GM21528 (cell line): ENCODE measurements around the gene ADGRF5.

Experiments
- ATAC-seq: cut with Tn5 transposase; IDR thresholded peaks from one replicate; pipeline ENCODE4 v1.9.1; 2021; ENCODE audit warnings: mild to moderate bottlenecking, moderate library complexity; ENCODE audit not compliant: unreplicated experiment, low FRiP score

The ADGRF5 gene

GRCh38 chr6:46921731-46922130 lies at the start of gene ADGRF5:
ADGRF5 (minus strand) TSS chr6:46921938; CDS start chr6:46906762, 15,176 bp downstream.
- no peak for ATAC-seq

DNA sequence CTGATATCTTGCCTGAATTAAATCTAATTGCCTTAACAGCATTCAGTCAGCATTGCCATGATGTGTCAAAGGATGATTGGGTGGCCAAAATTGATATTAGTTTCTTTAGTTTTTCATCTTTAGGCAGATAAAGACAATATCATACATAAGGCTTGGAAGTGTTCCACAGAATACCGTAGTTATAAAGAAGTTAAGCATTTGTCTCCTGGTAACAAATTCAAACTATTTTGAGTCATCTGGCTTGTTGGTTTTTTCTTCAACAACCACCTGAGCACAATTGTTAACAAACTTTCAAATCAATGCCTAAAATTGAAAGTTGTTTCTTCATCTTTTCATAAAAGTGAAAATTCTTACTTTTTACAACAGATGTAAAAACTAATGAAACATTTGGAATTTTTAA lies 47.5 kb upstream of the ADGRF5 start:
- ATAC-seq, result no peak

GRCh38 chr6:46967826-46968349 lies 46.1 kb upstream of the ADGRF5 start:
- ATAC-seq, result no peak

- ATAC-seq, result no peak
Measured at GRCh38 chr6:46964716-46965519, 43.2 kb upstream of the ADGRF5 start.

- no peak for ATAC-seq
Measured at GRCh38 chr6:46963626-46964025, 41.9 kb upstream of the ADGRF5 start.

DNA sequence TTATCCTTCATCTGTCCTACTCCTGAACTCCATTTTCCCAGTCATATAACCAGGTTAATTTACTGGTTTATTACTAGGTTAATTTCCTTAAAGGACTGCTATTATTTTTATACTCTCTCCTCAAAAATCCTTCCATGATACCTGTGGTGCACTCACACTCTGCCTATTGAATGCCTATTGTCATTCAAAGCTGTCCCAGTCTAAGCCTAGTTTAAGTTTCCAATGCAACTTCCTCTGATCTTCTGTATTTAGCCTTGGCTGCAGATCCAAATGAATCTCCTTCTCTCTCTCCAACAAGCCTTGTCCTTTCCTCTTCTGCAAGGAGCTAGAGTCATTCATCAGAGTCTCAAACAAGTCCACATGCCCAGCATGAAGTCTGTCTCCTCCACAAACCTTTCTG lies 41.3 kb upstream of the ADGRF5 start:
- no peak for ATAC-seq

GRCh38 chr6:46961711-46962110 lies 40.0 kb upstream of the ADGRF5 start:
- no peak for ATAC-seq

DNA sequence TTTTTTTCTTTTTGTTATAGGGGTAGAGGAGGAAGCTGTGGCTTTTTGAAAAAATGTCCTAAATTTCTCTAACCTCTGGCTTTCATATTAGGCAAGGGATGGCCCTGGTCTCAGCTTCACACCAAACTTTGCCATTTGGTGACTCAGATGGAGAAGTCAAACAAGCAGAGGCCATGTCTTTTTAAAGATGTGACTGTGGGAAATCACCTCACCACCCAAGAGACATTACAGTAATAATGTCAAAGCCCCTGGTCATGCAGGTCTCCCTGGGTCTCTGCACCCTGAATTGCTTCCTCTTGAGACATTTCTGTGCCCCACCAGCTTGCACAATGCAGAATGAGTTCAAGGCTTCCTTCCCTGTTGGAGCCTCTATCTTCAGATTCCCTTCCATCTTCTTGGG lies 39.5 kb upstream of the ADGRF5 start:
- ATAC-seq, result no peak

DNA sequence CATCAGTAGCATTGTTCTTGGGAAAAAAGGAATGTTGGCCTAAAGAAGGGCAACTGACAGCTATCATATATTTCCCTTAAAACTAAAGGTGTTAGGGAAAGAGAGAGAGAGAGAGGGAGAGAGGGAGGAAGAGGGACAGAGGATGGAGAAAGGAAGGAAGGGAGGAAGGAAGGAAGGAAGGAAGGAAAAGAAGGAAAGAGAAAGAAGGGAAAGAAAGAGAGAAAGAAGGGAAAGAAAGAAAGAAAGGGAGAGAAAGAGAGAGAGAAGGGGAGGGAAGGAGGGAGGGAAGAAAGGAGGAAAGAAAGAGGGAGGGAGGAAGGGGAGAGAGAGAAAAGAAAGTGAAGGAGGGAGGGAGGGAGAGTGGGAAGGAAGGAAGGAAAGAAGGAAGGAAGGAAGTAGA lies 37.7 kb upstream of the ADGRF5 start:
- ATAC-seq, result no peak

- no peak for ATAC-seq
Measured at GRCh38 chr6:46956409-46956808, 34.7 kb upstream of the ADGRF5 start.

GRCh38 chr6:46954837-46955451 lies 33.2 kb upstream of the ADGRF5 start:
- no peak for ATAC-seq

DNA sequence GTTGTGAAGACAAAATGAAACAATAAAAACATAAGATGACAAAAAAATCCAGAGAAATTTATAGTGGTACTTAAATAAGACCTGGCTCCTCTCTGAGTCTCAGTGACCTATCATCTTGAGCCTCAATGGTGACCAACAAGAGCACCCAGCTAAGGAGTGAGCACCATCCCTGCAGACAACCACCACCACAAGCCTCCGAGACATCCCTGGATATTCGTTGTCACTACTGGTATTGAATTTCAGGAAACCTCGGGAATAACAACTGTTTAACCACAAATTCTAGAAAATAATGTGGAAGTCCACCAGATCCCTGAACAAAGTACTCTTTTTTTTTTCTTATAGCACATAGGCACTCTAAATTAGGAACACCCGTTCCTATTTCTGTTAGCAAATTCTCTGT lies 32.2 kb upstream of the ADGRF5 start:
- ATAC-seq, result no peak

GRCh38 chr6:46949632-46950280 lies 28.0 kb upstream of the ADGRF5 start:
- no peak for ATAC-seq

DNA sequence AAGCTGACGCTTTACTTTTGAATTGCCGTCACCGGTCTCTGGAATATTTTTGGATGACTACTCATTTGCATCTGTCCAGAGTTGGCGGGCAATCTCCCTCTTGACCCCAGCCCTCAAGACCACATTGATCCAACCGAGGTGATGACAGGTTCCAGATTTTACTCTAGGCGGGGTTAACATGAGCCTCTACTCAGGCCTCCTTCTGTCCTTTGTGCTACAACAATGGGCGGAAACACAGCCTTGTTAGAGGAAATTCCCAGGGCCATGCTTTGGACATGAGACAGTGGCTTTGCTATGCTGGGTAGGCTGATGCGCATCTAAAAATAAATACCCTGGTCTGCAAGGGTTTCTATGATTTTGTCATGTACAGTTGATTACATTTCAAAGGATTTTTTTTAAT lies 27.0 kb upstream of the ADGRF5 start:
- ATAC-seq, result no peak

- no peak for ATAC-seq
Measured at GRCh38 chr6:46947497-46947896, 25.8 kb upstream of the ADGRF5 start.

GRCh38 chr6:46940433-46941226 lies 18.9 kb upstream of the ADGRF5 start:
- ATAC-seq, result no peak

- ATAC-seq, result no peak
Measured at GRCh38 chr6:46937642-46938041, 15.9 kb upstream of the ADGRF5 start.

DNA sequence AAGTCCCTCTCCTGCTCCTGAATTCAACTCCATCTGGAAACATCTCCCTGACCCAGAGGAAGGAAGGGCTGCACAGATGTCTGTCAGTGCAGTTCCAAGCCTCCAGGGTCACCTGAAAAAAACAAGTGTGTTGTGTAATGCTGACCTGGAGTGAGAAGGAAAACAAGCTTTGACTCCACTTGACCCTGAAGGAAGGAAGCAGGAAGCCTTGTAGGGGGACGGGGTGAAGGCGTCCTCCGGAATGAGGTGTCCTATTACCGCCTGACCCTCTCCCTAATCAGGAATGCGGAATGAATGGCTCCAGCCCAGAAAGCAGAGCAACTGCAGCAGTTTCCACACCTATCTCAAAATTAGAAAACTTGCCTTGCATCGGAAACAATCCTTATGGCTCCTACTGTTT lies 13.9 kb upstream of the ADGRF5 start:
- no peak for ATAC-seq

DNA sequence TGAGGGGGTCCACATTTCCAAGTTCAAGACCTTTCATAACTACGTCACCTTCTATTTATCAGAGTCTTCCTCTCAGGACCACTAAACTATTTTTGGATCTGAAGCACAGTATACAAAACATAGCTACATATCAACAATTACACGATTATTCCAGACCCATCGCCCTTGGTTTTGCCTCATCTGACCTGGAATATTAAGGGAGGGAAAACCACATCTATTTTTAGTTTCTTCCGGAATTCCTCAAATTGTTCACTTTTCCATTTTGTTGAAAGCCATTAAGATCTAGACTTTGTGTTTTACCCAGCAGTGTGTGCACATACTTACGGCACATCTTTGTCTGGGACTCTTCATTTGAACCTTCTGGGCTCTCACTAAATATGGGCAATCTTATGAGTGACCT lies 12.0 kb upstream of the ADGRF5 start:
- ATAC-seq, result no peak

GRCh38 chr6:46932526-46933319 lies 11.0 kb upstream of the ADGRF5 start:
- no peak for ATAC-seq
